Activated CD8-positive, alpha-beta memory T cell treated with anti-CD3 and anti-CD28 coated beads for 24 hours (primary cell): ENCODE measurements around the gene KCNK1.
"Not testable (repeated sequence)": the region's sequence is repeated elsewhere in the genome, so short reads cannot be mapped to it uniquely, and the experiment has no call there.

Experiments
- DNase-seq: peaks from one replicate; pipeline ENCODE4 v3.0.0-alpha.2; 2020

KCNK1 gene

GRCh38 chr1:233670363-233670762 is 56.5 kb downstream of the KCNK1 start:
- DNase-seq = not testable (repeated sequence)

DNA sequence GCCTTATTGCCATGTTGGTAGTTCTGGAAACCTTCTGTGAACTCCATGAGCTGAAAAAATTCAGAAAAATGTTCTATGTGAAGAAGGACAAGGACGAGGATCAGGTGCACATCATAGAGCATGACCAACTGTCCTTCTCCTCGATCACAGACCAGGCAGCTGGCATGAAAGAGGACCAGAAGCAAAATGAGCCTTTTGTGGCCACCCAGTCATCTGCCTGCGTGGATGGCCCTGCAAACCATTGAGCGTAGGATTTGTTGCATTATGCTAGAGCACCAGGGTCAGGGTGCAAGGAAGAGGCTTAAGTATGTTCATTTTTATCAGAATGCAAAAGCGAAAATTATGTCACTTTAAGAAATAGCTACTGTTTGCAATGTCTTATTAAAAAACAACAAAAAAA is 57.4 kb downstream of the KCNK1 start:
- DNase-seq = no peak

DNA sequence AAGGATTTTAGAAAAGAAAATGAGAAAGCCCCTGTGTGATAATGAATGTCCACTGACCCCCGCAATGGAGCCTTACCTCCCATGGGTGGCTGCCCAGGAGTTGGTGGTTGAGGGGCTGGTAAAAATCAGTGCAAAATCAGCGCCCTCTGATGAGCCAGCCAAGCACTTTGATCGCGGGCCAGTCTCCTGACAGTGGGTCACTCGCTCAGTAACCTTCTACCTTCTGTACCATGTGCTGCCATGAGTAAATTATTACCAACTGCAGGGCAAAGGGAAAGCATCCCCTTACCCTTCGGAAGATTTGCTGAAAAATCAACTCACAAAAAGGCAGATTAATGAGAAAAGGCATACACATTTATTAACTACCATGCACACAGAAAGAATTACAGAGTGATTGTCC is 58.8 kb downstream of the KCNK1 start:
- no peak for DNase-seq

DNA sequence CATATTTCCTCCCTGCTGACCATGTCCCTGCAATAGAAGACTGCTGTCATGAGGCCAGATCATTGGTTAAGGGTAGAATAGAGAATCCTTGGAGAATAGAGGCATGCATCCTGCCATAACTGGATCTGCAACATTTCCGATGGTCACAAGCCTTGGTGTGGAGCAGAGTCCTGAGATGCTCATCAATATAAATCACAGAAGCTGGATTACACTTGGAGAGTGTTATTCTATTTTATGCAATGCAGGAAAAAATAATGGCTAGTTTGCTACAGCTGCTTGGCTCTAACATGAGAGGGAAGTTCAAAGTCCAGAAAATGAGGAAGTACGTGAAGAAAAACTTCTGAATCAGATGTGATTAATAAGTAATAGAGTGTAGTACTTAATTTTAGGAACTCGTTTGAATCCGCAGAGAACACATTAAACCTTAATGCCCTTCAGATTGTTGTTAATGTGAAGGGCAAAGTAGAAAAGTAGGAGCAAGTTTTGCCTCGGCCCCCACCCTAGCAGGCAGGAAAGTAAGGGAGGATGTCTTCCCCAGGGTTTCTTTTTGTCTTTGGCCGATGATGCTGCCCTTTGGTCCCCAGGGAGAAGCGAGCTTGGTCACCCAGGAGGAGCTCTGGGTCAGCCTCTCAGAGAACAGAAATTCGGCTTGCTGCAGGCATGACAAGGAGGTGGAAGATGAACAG is 59.5 kb downstream of the KCNK1 start:
- no peak for DNase-seq

- DNase-seq = no peak
Measured at GRCh38 chr1:233673947-233674431, 60.1 kb downstream of the KCNK1 start.

DNA sequence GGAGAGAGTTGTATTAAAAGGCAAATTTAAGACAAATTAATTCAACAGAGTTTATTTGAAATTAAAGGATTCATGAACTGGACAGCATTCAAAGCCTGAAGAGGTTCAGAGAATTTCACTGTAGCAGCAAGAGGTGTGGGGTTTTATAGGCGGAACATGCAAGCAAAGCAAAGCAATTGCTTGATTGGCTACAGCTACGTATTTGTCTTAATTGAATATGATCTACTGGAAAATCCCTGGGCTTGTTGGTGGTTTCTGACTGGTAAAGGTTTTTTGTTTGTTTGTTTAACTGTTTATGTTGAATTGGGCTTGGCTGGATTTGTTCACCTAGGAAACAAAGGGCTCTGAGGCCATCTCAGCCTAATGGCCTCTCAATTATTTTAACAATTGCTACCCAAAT is 61.5 kb downstream of the KCNK1 start:
- no peak for DNase-seq

DNA sequence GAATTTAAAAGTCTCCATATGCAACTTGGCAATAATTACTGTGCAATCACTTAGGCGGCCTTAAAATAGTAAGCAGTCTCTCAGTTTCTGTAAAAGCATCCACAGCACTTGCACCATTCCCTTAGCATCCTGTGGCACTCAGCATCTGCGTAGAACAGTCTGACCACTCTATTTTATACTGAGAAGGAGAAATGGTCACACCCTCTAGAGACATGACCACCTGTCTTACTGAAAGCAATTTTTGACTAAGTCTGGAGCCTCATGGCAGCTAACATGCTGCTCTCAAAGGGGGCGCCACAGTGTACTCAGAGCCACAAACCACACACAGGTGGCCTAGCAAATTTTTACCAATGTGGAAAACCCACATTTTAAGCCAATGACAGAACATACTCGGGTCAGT is 62.0 kb downstream of the KCNK1 start:
- no peak for DNase-seq

DNA sequence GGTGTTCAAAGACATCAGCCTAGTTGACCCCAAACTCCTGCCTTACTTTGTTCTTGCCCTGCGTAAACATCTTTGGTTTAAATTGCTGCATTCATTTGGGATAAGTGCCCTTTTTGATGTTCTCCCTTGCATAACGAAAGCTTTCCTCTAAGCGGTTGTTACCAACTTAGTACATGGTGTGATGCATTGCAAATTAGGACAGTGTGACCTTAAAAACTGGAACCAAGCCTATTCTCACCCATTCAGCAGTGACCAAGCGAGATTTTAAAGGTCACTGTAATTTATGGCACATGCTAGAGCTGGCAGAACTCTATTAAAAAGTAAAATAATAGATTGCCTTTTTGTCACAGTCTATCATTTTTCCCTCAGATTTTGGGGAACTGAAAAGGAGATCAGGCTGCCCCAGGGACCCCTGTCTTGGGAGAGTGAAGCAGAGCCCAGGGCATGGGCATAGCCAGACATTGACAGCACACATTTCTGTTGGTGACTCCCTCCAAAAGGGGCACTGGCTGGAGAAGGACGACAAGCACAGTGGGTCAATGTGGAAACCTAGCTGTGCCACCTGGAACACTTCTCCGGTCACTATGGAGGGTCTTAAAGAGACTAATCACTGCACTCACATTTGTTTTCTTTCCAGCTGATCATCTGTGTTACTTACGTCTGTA is 63.9 kb downstream of the KCNK1 start:
- DNase-seq = no peak

DNA sequence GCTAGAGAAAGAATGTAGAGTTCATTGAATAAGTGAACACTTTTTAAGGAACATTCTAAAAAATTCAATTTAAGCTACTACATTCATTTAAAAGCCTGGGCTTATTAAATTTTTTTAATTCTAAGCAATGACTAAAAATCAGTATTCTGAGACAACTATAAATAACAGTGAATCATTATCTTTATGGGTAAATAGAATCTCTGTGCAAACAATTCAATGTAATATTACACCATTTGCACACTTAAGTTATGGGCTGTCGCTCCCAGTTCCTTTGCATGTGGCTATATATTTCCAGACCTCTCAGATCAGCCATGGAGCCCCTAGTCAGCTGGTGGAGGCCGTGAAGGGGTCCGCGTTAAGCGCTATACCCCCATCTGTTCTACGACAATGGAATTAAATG is 65.1 kb downstream of the KCNK1 start:
- DNase-seq = no peak

DNA sequence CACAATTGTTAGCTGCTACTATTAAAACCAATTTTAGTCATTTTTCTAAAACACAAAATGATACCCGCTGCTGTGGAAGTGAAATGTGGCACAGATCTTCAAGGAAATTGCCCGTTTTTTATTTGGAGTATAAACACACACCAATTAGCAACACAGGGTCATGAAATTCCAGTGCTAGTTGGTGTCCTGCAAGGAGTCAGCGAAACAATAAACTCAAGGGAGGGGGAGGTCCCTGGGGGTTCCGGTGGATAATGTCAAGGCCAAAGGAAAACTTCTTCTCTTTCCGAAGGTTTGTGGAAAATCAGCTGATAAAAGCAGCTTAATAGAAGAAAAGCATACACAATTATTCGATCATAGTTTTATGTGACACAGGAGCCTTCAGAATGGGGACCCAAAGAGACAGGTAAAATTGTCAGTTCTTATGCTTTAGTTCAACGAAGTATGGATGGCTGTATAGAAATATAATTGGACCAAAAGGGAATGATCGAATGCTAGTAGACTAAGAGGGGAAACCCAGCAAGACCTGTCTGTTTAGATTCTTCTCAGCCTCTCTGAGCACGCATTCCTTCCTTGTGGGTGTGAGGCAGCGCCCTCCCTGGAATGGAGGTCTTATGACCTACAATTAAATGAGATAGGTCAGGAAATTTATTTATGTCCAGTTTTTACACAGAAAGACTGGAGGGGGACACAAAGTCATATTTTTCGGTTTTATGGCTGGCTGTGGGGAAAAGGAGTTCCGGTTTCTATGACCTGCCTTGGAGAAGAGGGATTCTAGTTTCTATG is 65.9 kb downstream of the KCNK1 start:
- DNase-seq = no peak

- no peak for DNase-seq
Measured at GRCh38 chr1:233681285-233681684, 67.4 kb downstream of the KCNK1 start.

- DNase-seq = not testable (repeated sequence)
Measured at GRCh38 chr1:233686653-233687052, 72.7 kb downstream of the KCNK1 start.

DNA sequence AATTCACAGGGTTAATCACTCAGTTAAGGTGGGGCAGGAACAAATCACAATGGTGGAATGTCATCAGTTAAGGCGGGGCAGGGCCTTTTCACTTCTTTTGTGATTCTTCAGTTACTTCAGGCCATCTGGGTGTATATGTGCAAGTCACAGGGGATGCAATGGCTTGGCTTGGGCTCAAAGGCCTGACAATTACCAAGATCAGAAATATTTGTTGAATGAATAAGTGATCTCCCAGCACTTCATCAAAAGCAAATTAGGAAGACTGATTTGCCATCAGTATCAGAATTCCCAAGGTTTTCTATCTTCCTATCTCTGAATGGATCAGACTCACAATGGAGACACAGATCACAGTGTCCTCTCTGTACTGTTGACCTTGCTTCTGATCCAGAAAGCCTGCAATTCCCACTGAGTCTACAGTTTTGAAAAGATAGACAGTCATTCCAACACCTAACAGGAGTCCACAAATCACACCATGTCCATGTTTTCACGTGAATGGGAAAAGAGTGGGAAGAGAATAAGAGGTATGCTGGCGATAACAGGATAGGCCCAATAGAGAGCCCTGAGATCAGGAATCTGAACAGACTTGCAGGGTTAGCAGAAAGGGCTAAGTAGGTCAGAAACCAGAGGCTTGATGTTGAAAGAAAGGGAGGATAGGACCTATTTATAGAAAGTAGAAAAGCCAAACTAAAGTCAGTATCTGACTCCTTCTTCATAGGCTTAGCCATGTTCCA is 75.3 kb downstream of the KCNK1 start:
- no peak for DNase-seq

DNA sequence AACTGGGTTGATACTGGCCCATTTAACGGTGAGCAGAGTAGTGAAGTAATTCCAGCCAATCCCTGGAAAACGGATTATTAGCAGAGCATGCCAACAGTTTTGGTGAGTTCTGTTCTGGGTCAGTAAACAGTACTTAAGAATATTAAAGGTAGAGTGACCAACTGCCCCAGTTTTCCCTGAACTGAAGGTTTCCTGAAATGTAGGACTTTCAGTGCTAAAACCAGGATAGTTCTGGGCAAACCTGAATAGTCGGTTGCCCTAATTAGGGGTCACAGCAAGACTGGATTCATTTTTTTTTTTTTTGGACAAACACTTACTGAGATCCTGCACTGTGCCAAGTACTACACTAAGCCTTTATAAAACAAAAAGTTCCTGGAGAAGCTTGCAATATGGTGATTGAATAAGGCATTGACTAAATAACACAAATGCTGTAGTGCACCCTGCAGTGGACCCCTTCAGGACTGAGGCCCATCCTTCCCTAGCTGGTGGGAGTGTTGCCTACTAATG is 75.9 kb downstream of the KCNK1 start:
- DNase-seq = no peak

DNA sequence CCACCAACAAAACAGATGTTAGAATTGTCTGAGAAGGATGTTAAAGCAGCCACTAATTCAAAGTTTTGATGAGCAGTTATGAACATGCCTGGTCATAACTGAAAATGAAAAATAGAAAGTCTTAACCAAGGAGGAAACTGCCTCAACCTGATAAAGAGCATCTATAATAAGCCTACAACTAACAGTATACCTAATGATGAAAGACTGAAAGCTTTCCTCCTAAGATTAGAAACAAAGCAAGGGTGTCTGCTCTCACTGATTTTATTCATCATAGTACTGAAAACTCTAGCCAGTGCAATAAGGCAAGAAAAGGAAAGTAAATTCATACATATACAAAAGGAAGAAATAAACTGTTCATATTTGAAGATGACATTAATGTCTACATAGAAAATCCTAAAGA is 82.0 kb downstream of the KCNK1 start:
- no peak for DNase-seq

- DNase-seq = no peak
Measured at GRCh38 chr1:233700338-233700737, 86.4 kb downstream of the KCNK1 start.

- no peak for DNase-seq
Measured at GRCh38 chr1:233704170-233704897, 90.4 kb downstream of the KCNK1 start.

- DNase-seq = no peak
Measured at GRCh38 chr1:233704898-233705723, 91.2 kb downstream of the KCNK1 start.

GRCh38 chr1:233707153-233707879 is 93.4 kb downstream of the KCNK1 start:
- no peak for DNase-seq
